Esophagus muscularis mucosa (tissue), 4 donors: Measurements from ENCODE around the gene POLRMT. TPM values are rescaled to one million over a fixed set of nuclear protein-coding genes. Genes with fewer than 3 reads are reported as not detected.

Experiments
- total RNA-seq, 4 donors: library from RNA; depleted of rRNA; stranded (reverse); fragments of >200 nt; gene quantifications; one replicate each; pipeline versions ENCODE4 v1.1.0 to v1.2.1, GENCODE V29; 2016

Gene POLRMT
- total RNA-seq, 4 donors from 2014 or later = 20.8 to 40.7 (median 30.4) TPM

Other genes starting within 250 kb of the POLRMT start
- gene C2CD4C, start 224.4 kb downstream of the POLRMT start, total RNA-seq = 1 to 10 TPM in 3 of 4 donors, under 1 TPM in 1; 0.46 to 3.7 (median 1.7) TPM
- 10 to 100 TPM; 11.2 to 35.6 (median 18.7) TPM for gene SHC2, start 172.5 kb downstream of the POLRMT start, total RNA-seq
- under 1 TPM in 2 of 4 donors, not detected in 2; 0.17 to 0.42 TPM for gene MADCAM1, start 137.1 kb downstream of the POLRMT start, total RNA-seq
- 10 to 100 TPM; 61.7 to 86.6 (median 64.4) TPM for gene TPGS1, start 126.0 kb downstream of the POLRMT start, total RNA-seq
- gene CDC34, start 101.8 kb downstream of the POLRMT start, total RNA-seq = 100 to 1,000 TPM in 1 of 4 donors, 10 to 100 TPM in 3; 62.5 to 100 (median 76.2) TPM
- gene GZMM, start 89.5 kb downstream of the POLRMT start, total RNA-seq = under 1 TPM in 2 of 4 donors, not detected in 2; 0.50 to 0.58 TPM
- 100 to 1,000 TPM; 304 to 416 (median 362) TPM for gene BSG, start 60.9 kb downstream of the POLRMT start, total RNA-seq
- under 1 TPM; 0.19 to 0.50 (median 0.41) TPM for gene HCN2, start 43.7 kb downstream of the POLRMT start, total RNA-seq
- 1 to 10 TPM in 2 of 4 donors, under 1 TPM in 2; 0.50 to 2.1 (median 1.4) TPM for gene FGF22, start 6.3 kb upstream of the POLRMT start, total RNA-seq
- gene RNF126, start 29.7 kb upstream of the POLRMT start, total RNA-seq = 10 to 100 TPM; 41.5 to 63.5 (median 62.3) TPM
- 100 to 1,000 TPM; 115 to 226 (median 217) TPM for gene FSTL3, start 42.9 kb upstream of the POLRMT start, total RNA-seq
- under 1 TPM in 1 of 4 donors, not detected in 3; 0.34 TPM for gene PRSS57, start 61.9 kb upstream of the POLRMT start, total RNA-seq
- gene PALM, start 75.4 kb upstream of the POLRMT start, total RNA-seq = 100 to 1,000 TPM in 1 of 4 donors, 10 to 100 TPM in 3; 42.8 to 119 (median 70.8) TPM
- 1 to 10 TPM in 1 of 4 donors, not detected in 3; 2.0 TPM for gene MISP, start 117.6 kb upstream of the POLRMT start, total RNA-seq
- 100 to 1,000 TPM in 1 of 4 donors, 10 to 100 TPM in 3; 76.8 to 110 (median 95.3) TPM for gene PTBP1, start 163.9 kb upstream of the POLRMT start, total RNA-seq
- gene PLPPR3, start 188.4 kb upstream of the POLRMT start, total RNA-seq = not detected
- gene AZU1, start 194.3 kb upstream of the POLRMT start, total RNA-seq = 1 to 10 TPM in 1 of 4 donors, under 1 TPM in 1, not detected in 2; 0.40 to 1.3 TPM
- gene PRTN3, start 207.5 kb upstream of the POLRMT start, total RNA-seq = 1 to 10 TPM in 1 of 4 donors, not detected in 3; 1.2 TPM
- gene ELANE, start 218.8 kb upstream of the POLRMT start, total RNA-seq = 1 to 10 TPM in 3 of 4 donors, under 1 TPM in 1; 0.45 to 3.3 (median 1.6) TPM
- 1,000 to 10,000 TPM in 1 of 4 donors, 100 to 1,000 TPM in 3; 298 to 1,068 (median 643) TPM for gene CFD, start 226.1 kb upstream of the POLRMT start, total RNA-seq